GM23338 (cell line): ENCODE data around the gene KLHL33. TPM values are rescaled to one million over a fixed set of nuclear protein-coding genes. Genes with fewer than 3 reads are reported as not detected.

ENCODE experiments used
- ATAC-seq: fragments of 200-7000 bp; cut with Tn5 transposase; 3 replicates; pipeline ENCODE4 v1.9.1; 2020
- DNase-seq: peaks from one replicate; pipeline ENCODE4 v3.0.0-alpha.2; 2015; ENCODE audit warnings: low spot score
- H2AFZ ChIP-seq: fragments of 200-600 bp; sonication (generic); 2 replicates; pipeline ENCODE4 v1.8.0; 2016; ENCODE audit warnings: antibody characterized with exemption, mild to moderate bottlenecking, moderate library complexity
- H3F3A ChIP-seq: fragments of 200-600 bp; sonication (generic); replicated peaks from 2 replicates; pipeline ENCODE4 v1.8.0; 2017; ENCODE audit warnings: antibody characterized with exemption, mixed run types, low read depth
- H3K27ac ChIP-seq: fragments of 200-600 bp; sonication (generic); 2 replicates; pipeline ENCODE4 v1.6.1; 2016; ENCODE audit warnings: low read depth
- H3K27me3 ChIP-seq: fragments of 200-600 bp; sonication (generic); 2 replicates; pipeline ENCODE4 v1.8.0; 2016; ENCODE audit warnings: mild to moderate bottlenecking, mixed run types, moderate library complexity; ENCODE audit not compliant: insufficient read depth
- H3K36me3 ChIP-seq: fragments of 200-600 bp; sonication (generic); 2 replicates; pipeline ENCODE4 v1.8.0; 2016; ENCODE audit warnings: mild to moderate bottlenecking; ENCODE audit not compliant: insufficient read depth
- H3K4me1 ChIP-seq: fragments of 200-600 bp; sonication (generic); 2 replicates; pipeline ENCODE4 v1.8.0; 2016; ENCODE audit warnings: mild to moderate bottlenecking, moderate library complexity; ENCODE audit not compliant: insufficient read depth
- H3K4me2 ChIP-seq: fragments of 200-600 bp; sonication (generic); 2 replicates; pipeline ENCODE4 v1.7.1; 2017; ENCODE audit warnings: mixed run types
- H3K4me3 ChIP-seq: fragments of 200-600 bp; sonication (generic); 2 replicates; pipeline ENCODE4 v1.6.1; 2016; ENCODE audit warnings: mixed run types
- H3K79me2 ChIP-seq: fragments of 200-600 bp; sonication (generic); replicated peaks from 2 replicates; pipeline ENCODE4 v1.8.0; 2017; ENCODE audit warnings: mild to moderate bottlenecking; ENCODE audit not compliant: insufficient read depth
- H3K9me2 ChIP-seq: fragments of 200-600 bp; sonication (generic); 2 replicates; pipeline ENCODE4 v1.8.0; 2017; ENCODE audit not compliant: insufficient read depth
- H4K20me1 ChIP-seq: fragments of 200-600 bp; sonication (generic); replicated peaks from 2 replicates; pipeline ENCODE4 v1.8.0; 2017; ENCODE audit warnings: mild to moderate bottlenecking; ENCODE audit not compliant: insufficient read depth
- H3K27ac Mint-ChIP-seq: 2 replicates; pipeline ENCODE4 v1.8.0; 2020; ENCODE audit warnings: inconsistent platforms, mild to moderate bottlenecking, moderate library complexity, mixed read lengths
- H3K27me3 Mint-ChIP-seq: 3 replicates; pipeline ENCODE4 v1.8.0; 2022; ENCODE audit warnings: low read depth, mild to moderate bottlenecking, moderate library complexity, mixed read lengths, inconsistent platforms; ENCODE audit not compliant: insufficient read depth, poor library complexity
- H3K36me3 Mint-ChIP-seq: 3 replicates; pipeline ENCODE4 v1.8.0; 2021; ENCODE audit warnings: low read depth, mild to moderate bottlenecking, inconsistent platforms, moderate library complexity, mixed read lengths
- H3K4me1 Mint-ChIP-seq: 3 replicates; pipeline ENCODE4 v1.8.0; 2020; ENCODE audit warnings: mild to moderate bottlenecking, inconsistent platforms, mixed read lengths
- H3K4me3 Mint-ChIP-seq: 3 replicates; pipeline ENCODE4 v1.8.0; 2021; ENCODE audit warnings: moderate library complexity, mild to moderate bottlenecking, inconsistent platforms, mixed read lengths
- H3K9me3 Mint-ChIP-seq: 3 replicates; pipeline ENCODE4 v1.8.0; 2020; ENCODE audit warnings: moderate library complexity, mild to moderate bottlenecking, inconsistent platforms, mixed read lengths
- CREB1 ChIP-seq: fragments of 250-450 bp; sonication (Bioruptor Pico); IDR thresholded peaks from 2 replicates; pipeline ENCODE4 v1.5.0; 2020; ENCODE audit warnings: low read depth, mild to moderate bottlenecking, moderate library complexity
- CTCF ChIP-seq, 2 experiments: fragments of 200-600 bp in 1 of 2; sonication (generic) in 1 of 2; conservative IDR thresholded peaks; 2 replicates each; pipeline versions ENCODE4 v1.5.1 to v1.6.1; 2016 to 2017; ENCODE audit warnings: antibody characterized with exemption in 2 of 2, low read depth in 2 of 2, mild to moderate bottlenecking in 2 of 2, moderate library complexity in 1 of 2
- ETS1 ChIP-seq: IDR thresholded peaks from 2 replicates; pipeline ENCODE4 v1.6.1; 2016; ENCODE audit warnings: antibody characterized with exemption
- EZH2 ChIP-seq: fragments of 200-600 bp; sonication (generic); IDR thresholded peaks from one replicate; pipeline ENCODE4 v1.8.0; 2017; ENCODE audit warnings: antibody characterized with exemption, mild to moderate bottlenecking, low read depth; ENCODE audit not compliant: unreplicated experiment
- EZH2phosphoT487 ChIP-seq: fragments of 200-600 bp; sonication (generic); IDR thresholded peaks from one replicate; pipeline ENCODE4 v1.8.1; 2018; ENCODE audit warnings: antibody characterized with exemption; ENCODE audit not compliant: unreplicated experiment
- JUNB ChIP-seq: IDR thresholded peaks from one replicate; pipeline ENCODE4 v1.6.1; 2016; ENCODE audit warnings: antibody characterized with exemption; ENCODE audit not compliant: unreplicated experiment
- NANOG ChIP-seq: IDR thresholded peaks from 2 replicates; pipeline ENCODE4 v1.6.1; 2016; ENCODE audit warnings: antibody characterized with exemption, borderline replicate concordance
- POLR2AphosphoS5 ChIP-seq: IDR thresholded peaks from 2 replicates; pipeline ENCODE4 v1.6.1; 2016; ENCODE audit warnings: antibody characterized with exemption, low read depth
- REST ChIP-seq: IDR thresholded peaks from one replicate; pipeline ENCODE4 v1.6.1; 2018; ENCODE audit warnings: antibody characterized with exemption; ENCODE audit not compliant: unreplicated experiment
- STAT1 ChIP-seq: IDR thresholded peaks from one replicate; pipeline ENCODE4 v1.6.1; 2016; ENCODE audit warnings: antibody characterized with exemption; ENCODE audit not compliant: unreplicated experiment
- ZNF114 ChIP-seq: fragments of 250-450 bp; sonication (Bioruptor Pico); IDR thresholded peaks from 2 replicates; pipeline ENCODE4 v1.5.0; 2020; ENCODE audit warnings: mild to moderate bottlenecking, moderate library complexity
- ZNF331 ChIP-seq: fragments of 250-450 bp; sonication (Bioruptor Pico); IDR thresholded peaks from 2 replicates; pipeline ENCODE4 v1.5.0; 2020; ENCODE audit warnings: low read depth, mild to moderate bottlenecking, moderate library complexity
- ZNF462 ChIP-seq: fragments of 250-450 bp; sonication (Bioruptor Pico); IDR thresholded peaks from 2 replicates; pipeline ENCODE4 v1.5.0; 2020; ENCODE audit warnings: mild to moderate bottlenecking, moderate library complexity
- polyA plus RNA-seq: library from polyadenylated mRNA; unstranded; fragments of >200 nt; fragmentation: Nextera tagmentation; extraction: Ambion mirVana; gene quantifications from 2 replicates; pipeline ENCODE4 v1.2.1, GENCODE V29; 2016
- total RNA-seq: library from RNA; depleted of rRNA; stranded (reverse); fragments of >200 nt; shearing (Covaris generic); gene quantifications from 2 replicates; pipeline ENCODE4 v1.2.3, GENCODE V29; 2014

Gene KLHL33
- total and polyA plus RNA-seq, 2 experiments from 2014 or later = 0.15 to 0.35 TPM

GRCh38 chr14:20412411-20412810 lies 23.6 kb downstream of the KLHL33 start:
- Histone ChIP-seq H3K4me2 (peak overlapping the region; percentile 97), H3K4me1 (peaks cover 17% of the 10 kb centered on the region), H3K9me2 (no peaks in the 10 kb centered on the region), H3K4me3 (peak overlapping the region; percentile 99), H3F3A (peaks cover 4% of the 10 kb centered on the region; the same call in 1 of the 2 replicates), H3K27ac (0 out of 2 replicates have a peak overlapping the region, but pooled peaks have one; percentile 90), H3K36me3 (no peaks in the 10 kb centered on the region), H3K27me3 (peaks cover 7% of the 10 kb centered on the region; the same call in 1 of the 2 replicates), H3K79me2 (peaks cover 6% of the 10 kb centered on the region; the same call in 1 of the 2 replicates), H4K20me1 (no peaks in the 10 kb centered on the region), H2AFZ (peak overlapping the region; percentile 100)
- Mint-ChIP-seq H3K4me3 (peak overlapping the region; percentile 93), H3K4me1 (peaks cover 18% of the 10 kb centered on the region; the same call in 2 of the 3 replicates), H3K27ac (no peak overlapping the region), H3K9me3 (no peaks in the 10 kb centered on the region; the same call in 1 of the 3 replicates), H3K27me3 (peaks cover 8% of the 10 kb centered on the region), H3K36me3 (peaks cover 7% of the 10 kb centered on the region)
- no peak for TF ChIP-seq NANOG
- TF ChIP-seq STAT1 = no peak
- no peak for TF ChIP-seq JUNB
- no peak for TF ChIP-seq ETS1
- TF ChIP-seq ZNF114 (CRISPR knock-in tag) = no peak
- no peak for TF ChIP-seq POLR2AphosphoS5
- no peak for TF ChIP-seq EZH2
- no peak for TF ChIP-seq REST
- no peak for TF ChIP-seq CTCF (conservative IDR thresholded peaks at IDR 0.05; ENCODE audit: low read depth in 2 of 2)
- no peak for TF ChIP-seq ZNF331
- no peak for TF ChIP-seq CREB1
- no peak for TF ChIP-seq ZNF462 (CRISPR knock-in tag)
- no peak for TF ChIP-seq EZH2phosphoT487
- DNase-seq = peak; percentile 16
- no peak; the same call in 2 of the 3 replicates for ATAC-seq
